Inferior parietal cortex (tissue), 1 donor: ENCODE results near the gene THUMPD2.

Experiments
- DNase-seq: peaks from one replicate; pipeline ENCODE4 v3.0.0-alpha.2; 2016; ENCODE audit errors: extremely low spot score

The THUMPD2 gene

GRCh38 chr2:39718483-39718882 is 60.6 kb downstream of the THUMPD2 start:
- no peak for DNase-seq

- no peak for DNase-seq
These were observed 62.0 kb downstream of the THUMPD2 start for GRCh38 chr2:39717067-39717466.

- DNase-seq = no peak
These were observed 63.2 kb downstream of the THUMPD2 start for GRCh38 chr2:39715822-39716221.

DNA sequence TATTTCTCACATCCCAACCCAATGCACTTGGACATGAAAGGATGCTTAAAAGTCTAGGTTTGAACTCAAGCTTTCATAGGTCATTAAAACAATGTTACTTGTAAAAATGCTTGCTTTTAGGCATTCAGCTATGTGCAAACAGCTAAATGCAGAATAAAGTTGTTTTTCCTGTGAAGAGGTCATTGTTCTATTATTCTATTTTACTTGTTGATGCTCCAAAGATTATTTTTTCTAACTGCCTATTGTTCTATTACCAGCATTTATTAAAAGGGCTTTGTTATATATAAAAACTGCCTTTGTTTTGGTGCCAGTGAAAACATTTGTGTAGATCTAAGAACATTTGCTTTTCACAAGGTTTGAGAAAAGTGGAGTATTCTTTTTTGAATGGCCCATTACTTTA is 64.0 kb downstream of the THUMPD2 start:
- peak; percentile 78 for DNase-seq

DNA sequence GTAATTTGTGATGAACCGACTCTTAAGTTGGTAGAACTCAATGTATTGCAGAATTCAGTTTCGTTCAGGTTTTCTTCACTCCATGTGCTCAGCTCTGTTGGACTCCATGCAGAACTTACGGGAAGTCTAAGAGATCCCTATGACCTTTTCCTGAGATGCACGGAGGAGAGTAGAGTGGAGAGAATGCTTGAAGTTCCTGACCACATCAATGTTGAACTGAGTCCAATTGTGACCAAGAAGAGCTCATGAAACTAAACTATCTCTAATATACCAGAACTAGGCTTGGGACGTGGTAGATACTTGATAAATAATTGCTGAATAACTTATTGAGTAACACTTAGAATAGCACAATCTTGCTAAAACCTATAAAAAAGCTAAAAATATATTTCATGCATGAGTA is 66.1 kb downstream of the THUMPD2 start:
- no peak for DNase-seq

DNA sequence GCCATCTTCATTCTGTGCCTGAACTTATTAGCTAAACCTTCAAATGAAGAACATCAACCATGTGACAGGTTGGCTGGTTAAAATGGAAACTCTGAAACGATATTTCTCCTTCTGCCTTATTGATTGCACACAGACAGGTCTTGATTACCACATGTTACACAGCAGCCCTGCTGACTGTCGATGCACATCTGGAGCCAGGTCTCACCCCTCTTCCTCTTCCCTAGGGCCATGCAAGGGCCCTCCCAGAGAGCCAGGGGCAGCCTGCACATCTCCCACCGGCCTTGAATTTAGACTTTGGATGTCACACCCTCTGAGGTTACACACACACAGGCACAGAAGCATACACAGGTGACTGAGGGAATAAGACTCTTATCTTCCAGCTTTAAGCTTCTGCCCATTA is 68.3 kb downstream of the THUMPD2 start:
- DNase-seq = no peak

DNA sequence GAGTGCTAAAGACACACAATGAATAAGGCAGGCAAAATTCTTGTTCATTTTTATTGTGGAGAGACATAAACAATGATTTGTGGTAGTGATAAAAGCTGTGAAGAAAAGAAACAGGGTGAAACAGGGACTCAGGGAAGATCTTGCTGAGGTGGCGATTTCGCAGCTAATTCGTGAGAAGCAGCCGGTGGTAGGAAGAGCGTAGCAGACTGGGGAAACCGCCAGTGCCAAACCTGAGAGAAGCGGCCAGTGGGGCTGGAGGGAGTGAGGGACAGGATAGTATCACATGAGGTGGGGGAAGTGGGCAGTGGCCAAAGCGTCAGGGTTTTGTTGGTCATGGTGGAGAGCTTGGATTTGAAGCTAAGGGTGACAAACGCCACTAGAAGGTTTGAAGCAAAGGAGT is 71.1 kb downstream of the THUMPD2 start:
- DNase-seq = no peak

- no peak for DNase-seq
These were observed 72.1 kb downstream of the THUMPD2 start for GRCh38 chr2:39706945-39707344.

DNA sequence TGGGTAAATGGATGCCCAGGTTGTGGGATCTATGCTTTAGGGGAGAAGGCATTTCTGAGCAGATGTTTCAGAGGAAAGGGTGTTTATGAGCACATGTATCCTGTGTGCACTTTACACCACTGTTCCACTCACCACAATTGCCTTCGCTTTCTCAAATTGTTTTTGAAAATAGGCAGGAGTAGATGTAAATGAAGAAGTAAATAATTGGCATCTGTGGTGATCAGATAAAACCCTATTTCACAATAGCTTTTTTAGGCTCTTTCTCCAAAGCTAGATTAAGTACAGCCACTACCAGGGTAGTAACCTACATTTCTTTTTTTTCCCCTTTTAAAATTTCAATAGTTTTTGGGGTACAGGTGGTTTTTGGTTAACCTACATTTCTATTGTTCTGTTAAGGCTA is 72.7 kb downstream of the THUMPD2 start:
- DNase-seq = no peak

DNA sequence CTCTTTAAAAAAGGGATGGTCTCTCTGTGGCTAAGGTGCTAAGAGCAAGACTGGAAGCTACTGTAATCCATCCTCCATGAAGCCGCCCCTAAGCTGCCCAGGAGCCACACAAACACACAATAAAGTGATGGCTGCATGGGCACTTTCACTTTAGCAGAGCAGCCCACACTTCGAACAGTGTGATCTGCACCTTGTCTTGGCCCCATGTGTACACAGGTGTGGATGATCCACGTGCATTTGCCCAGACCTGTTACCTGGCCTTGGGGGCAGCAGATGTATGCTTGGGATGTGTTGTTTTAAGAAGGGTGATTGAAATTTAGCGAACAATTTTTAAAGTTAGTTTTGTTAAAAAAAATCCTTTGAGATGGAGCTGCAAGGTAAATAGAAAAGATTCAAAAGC is 73.4 kb downstream of the THUMPD2 start:
- DNase-seq = no peak

GRCh38 chr2:39704540-39704939 is 74.5 kb downstream of the THUMPD2 start:
- DNase-seq = no peak

DNA sequence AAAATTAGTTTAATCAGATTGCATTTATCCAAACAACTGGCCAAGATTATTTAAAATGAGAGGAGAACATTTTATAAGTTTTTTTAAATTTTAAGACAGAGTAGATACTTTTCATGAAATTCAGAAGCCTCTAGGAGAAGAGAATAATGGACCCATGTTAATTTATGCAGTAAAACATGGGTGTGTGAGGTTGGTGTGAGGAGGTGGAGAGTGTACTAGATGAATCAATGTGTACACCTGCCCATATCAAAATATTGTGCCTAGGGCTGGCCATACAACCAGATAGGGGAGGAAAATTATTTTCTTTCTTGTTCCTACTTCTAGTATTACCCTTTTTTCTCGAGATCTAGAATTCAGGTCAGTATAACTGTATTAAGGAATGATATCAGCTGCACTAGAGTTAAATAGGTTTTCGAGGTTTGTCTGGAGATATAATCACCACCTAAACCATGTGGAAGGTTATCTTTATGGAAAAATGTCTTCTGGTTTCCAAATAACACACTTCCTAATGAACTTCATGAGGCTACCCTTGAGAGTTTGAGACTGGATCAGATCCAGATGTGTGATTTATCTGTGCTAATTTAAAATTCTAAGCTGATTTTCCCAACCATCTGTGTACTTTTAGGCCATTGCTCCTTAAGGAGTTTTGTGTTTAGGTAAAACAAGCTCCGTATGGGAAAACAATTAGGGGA is 75.7 kb downstream of the THUMPD2 start:
- no peak for DNase-seq

DNA sequence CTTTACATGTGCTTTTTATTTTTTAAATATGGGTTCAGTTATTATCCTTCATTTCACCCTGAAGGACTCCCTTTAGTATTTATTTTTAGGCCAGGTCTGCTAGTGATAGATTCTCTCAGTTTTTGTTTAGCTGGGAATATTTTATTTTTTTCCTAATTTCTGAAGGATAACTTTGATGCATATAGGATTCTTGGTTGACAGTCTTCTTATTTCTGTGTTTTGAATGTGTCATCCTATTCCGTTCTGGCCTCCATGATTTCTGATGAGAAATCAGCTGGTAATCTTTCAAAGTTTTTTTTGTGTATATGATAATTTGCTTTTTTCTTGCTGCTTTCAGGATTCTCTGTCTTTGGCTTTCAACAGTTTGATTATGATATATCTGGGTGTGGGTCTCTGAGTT is 77.9 kb downstream of the THUMPD2 start:
- DNase-seq = no peak

- no peak for DNase-seq
These were observed 81.6 kb downstream of the THUMPD2 start for GRCh38 chr2:39697454-39697853.

DNA sequence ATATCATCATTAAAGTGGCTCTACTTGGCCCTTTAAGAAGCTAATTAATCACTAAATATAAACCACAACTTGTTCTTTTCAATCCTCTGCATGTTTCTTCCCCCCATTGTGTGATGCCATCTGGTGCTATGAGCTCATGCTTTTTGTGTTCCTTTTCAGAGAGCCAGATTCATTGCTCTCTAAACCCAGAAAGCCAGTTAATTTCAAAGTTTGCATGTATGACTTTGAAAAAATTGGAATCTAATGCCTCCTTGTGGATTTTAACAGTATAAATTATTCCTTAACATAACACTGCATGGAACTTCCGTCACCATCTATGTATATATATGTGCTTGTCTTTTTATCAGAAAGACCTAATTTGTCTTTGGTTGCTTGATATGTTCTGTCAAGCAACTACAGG is 82.2 kb downstream of the THUMPD2 start:
- peak; percentile 80 for DNase-seq

- DNase-seq = no peak
These were observed 82.9 kb downstream of the THUMPD2 start for GRCh38 chr2:39696101-39696553.

GRCh38 chr2:39693245-39693644 is 85.8 kb downstream of the THUMPD2 start:
- no peak for DNase-seq

- DNase-seq = no peak
These were observed 89.2 kb downstream of the THUMPD2 start for GRCh38 chr2:39689876-39690275.

DNA sequence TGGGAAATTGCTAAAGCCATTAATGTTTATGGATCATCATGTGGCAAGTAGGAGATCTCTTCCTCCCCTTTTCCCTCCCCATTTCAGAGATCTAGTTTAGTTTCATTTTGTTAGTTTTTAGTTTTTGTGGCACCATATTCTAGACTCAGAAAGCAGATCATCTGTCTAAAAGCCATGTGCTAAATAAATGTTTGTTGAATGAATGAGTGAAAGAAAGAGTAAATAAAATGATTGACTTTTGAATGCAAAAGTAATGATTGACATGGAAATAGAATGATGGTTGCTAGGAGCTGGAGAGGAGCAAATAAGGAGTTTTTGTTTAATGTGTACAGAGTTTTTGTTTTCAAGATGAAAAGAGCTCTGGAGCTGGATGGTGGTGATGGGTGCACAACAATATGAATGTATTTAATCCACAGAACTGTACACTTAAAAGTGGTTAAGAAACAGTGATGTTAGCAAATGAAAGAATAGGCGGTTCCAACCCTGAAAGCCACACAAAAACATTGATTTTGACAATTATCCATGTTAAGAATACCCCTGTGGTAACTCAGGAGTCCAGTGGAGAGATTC is 89.7 kb downstream of the THUMPD2 start:
- no peak for DNase-seq

- no peak for DNase-seq
These were observed 90.9 kb downstream of the THUMPD2 start for GRCh38 chr2:39688181-39688580.

DNA sequence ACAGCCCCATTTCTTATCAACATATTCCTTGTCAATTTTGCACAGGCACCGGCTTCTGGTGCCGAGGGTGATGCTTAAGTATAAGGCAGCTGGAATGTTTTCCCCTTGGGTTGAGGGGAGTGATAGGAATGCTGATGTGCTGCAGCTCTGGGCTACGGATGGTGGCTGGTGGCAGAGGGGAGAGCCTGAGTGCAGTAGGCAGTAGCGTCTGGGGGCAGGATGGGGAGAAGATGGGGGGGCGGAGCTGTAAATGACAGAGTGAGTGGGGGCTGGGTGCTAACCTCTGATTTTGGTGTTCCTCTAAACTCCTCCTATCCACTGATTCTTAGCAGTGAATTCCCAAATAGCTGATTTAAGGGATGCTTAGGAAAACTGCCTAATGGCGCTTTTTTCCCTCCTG is 92.6 kb downstream of the THUMPD2 start:
- no peak for DNase-seq
